Subcutaneous adipose tissue (tissue), 4 donors: ENCODE measurements around the gene ARL2BP. TPM values are rescaled to one million over a fixed set of nuclear protein-coding genes. Genes with fewer than 3 reads are reported as not detected.

Experiments
- total RNA-seq, 4 donors: library from RNA; depleted of rRNA; stranded (reverse); fragments of >200 nt; gene quantifications; one replicate each; pipeline ENCODE4 v1.1.0, GENCODE V29; 2016
- TF ChIP-seq, protein P1 (sequence below): fragments of 450-650 bp; IDR thresholded peaks from one replicate; pipeline ENCODE4 v1.5.1; 2016; ENCODE audit warnings: low read depth, mild to moderate bottlenecking, control low read depth, antibody characterized with exemption, moderate library complexity

The ARL2BP gene
- total RNA-seq, 4 donors from 2014 or later: 48.8 to 94.1 (median 59.6) TPM

DNA sequence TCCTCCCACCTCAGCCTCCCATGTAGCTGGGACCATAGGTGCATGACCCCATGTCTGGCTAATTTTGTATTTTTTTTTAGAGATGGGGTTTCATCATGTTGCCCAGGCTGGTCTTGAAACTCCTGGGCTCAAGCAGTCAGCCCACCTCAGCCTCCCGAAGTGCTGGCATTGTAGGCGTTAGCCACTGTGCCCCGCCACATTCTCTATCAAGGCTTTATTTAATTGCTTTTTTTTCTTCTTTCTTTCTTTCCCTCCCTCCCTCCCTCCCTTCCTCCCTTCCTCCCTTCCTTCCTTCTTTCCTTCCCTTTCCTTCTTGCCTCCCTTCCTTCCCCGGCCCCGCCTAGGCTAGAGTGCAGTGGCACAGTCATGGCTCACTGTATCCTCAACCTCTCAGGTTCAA is 35.3 kb upstream of the ARL2BP start:
- TF ChIP-seq, protein P1, sequence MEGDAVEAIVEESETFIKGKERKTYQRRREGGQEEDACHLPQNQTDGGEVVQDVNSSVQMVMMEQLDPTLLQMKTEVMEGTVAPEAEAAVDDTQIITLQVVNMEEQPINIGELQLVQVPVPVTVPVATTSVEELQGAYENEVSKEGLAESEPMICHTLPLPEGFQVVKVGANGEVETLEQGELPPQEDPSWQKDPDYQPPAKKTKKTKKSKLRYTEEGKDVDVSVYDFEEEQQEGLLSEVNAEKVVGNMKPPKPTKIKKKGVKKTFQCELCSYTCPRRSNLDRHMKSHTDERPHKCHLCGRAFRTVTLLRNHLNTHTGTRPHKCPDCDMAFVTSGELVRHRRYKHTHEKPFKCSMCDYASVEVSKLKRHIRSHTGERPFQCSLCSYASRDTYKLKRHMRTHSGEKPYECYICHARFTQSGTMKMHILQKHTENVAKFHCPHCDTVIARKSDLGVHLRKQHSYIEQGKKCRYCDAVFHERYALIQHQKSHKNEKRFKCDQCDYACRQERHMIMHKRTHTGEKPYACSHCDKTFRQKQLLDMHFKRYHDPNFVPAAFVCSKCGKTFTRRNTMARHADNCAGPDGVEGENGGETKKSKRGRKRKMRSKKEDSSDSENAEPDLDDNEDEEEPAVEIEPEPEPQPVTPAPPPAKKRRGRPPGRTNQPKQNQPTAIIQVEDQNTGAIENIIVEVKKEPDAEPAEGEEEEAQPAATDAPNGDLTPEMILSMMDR: no peak

DNA sequence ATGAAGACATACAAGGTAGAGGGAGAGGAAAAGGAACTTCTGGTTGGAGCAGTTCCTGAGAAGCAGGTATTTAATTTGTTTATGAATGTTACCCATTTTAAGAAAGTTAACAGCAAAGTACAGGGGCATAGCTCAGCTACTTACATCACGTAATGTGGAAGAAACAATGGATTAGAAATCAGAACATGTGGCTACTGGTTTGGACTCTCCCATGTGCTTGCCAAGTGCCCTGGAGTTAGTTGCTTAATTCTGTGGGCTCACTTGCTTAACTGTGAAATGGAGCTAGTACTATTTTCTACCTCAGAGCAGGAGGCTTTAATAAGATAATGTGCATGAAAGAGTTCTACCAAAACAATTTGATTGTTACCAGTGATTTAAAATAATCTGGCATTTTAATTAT is 31.6 kb upstream of the ARL2BP start:
- TF ChIP-seq, protein P1: no peak

DNA sequence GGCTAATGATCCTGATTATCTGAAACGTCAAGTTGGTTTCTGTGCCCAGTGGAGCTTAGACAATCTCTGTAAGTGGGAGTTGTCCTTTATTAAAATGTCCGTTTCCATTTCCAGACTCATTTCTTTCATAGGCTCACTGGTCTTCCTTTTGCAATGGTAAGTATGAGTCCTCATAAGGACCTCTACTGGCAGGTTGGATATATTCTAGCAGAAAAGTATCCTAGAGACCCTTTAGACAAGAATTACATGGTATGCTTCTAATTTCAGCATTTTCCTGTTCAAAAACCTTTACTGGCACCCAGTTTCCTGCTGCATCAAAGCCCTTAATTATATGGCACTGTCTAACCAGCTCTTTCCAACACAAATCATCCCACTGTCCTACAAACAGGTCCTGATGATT is 28.1 kb upstream of the ARL2BP start:
- TF ChIP-seq, protein P1: no peak

DNA sequence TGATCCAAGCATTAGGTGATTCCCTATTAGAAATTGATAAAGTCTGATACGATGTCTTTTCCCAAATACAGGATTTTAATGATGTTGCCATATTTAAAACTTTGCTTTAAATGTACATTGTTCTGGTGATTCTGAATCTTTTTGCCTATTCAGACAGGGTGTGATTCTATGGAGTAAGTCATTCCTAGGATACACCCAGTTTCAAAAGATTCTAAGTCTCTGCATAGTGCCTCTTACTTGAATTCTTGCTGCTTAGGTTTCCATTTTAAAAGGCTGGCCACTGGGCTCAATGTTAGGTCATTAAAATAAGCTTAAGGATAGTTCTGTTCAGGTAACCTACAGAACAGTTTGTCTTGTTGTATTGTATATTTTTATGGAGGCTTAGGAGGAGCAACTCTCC is 22.0 kb upstream of the ARL2BP start:
- TF ChIP-seq, protein P1: no peak

DNA sequence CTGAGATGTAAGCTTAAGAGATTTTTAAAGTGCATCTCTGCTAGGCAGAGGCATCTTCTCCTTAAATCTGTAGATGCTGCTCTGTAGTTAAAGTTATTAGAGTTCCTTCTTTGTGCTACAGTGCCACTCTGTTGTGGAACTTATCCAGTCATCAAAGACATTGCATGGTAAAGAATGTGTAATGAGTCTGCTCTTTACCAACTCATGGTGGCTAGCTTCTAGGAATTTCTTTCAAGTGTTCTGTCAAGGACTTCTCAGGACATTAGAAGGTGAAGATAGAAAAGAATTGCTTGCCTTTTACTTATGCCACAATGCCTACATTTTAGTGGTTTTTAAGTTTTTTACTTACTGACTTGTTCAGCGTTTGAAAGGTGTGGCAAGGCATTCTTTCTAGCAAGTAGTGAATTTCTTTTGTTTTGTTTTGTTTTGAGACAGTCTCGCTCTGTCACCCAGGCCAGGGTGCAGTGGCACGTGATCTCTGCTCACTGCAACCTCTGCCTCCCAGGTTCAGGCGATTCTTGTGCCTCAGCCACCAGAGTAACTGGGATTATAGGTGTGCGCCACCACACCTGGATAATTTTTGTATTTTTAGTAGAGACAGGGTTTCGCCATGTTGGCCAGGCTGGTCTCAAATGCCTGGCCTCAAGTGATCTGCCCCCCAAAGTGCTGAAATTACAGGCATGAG is 20.3 kb upstream of the ARL2BP start:
- TF ChIP-seq, protein P1: no peak

DNA sequence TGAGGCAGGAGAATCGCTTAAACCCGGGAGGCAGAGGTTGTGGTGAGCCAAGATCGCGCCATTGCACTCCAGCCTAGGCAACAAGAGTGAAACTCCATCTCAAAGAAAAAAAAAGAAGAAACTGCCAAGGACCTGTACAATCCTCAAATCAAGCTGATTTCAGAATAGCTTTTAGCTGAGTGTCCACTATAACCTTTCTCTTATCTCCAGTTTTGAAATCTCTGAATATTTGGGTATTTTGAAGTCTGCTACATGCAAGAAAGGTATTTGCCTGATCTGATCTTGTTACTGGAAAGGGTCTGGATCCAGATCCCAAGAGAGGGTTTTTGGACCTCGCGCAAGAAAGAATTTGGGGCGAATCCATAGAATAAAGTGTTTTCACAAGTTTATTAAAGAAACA is 19.1 kb upstream of the ARL2BP start:
- TF ChIP-seq, protein P1: no peak

DNA sequence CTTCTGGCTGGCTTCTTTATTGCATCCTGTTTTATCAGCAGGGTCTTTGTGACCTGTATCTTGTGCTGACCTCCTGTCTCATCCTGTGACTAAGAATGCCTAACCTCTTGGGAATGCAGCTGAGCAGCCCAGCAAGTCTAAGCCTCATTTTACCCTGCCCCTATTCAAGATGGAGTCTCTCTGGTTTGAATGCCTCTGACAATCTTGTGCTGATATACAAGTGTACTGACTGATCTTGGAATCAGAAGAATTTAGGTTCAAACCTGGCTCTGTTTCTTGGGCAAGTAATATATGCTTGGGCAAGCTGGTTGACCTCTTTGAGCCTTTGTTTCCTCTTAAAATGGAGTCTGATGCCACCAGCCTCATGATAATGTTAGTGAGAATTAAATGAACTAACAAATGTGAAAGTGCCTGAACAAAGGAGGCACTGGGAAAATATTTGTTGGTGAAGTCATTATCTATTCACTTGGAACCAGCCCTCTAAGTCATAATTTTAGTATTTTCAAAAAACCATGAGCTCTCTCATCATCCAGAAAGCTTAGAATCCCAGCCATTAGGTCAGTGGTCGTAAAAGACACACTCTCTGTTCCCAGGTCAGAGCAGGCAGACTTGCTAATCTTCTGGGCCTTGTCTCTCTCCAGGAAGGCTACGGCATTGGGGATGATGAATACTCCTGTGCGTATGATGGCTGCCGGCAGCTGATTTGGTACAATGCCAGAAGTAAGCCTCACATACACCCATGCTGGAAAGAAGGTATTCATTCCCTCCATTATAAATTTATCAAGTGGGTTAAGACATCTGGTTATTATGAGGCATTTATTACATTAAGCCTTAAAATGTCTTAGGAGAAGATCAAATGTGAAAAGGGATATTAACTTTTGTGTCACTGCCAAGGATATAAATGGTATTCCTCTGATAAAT is 18.1 kb upstream of the ARL2BP start:
- TF ChIP-seq, protein P1: no peak
